ENCODE data around the gene TRIM39. TPM values are rescaled to one million over a fixed set of nuclear protein-coding genes. Genes with fewer than 3 reads are reported as not detected.
A peak's percentile ranks its signal among the peaks of the same experiment; 100 is the strongest.

The TRIM39 gene
- total and polyA plus RNA-seq, 9 of the 15 experiments (the other 6 are each of a cell fraction or from before 2014, with no cell fraction given): 5.6 to 17.7 (median 12.8) TPM

- peak; percentile 25; the same call in 1 of the 2 replicates for TF ChIP-seq ZNF609 (CRISPR knock-in tag; IDR thresholded peaks at IDR 0.05; ENCODE audit: borderline replicate concordance)
- TF ChIP-seq NBN (IDR thresholded peaks at IDR 0.05; ENCODE audit: low read depth): 0 out of 2 replicates have a peak, but pooled peaks have one; percentile 31
- no peak for TF ChIP-seq THRA (IDR thresholded peaks at IDR 0.05)
- TF ChIP-seq TARDBP (IDR thresholded peaks at IDR 0.05): no peak
- peak; percentile 69; the same call in 1 of the 2 replicates for TF ChIP-seq ZC3H4 (CRISPR knock-in tag; IDR thresholded peaks at IDR 0.05; ENCODE audit: borderline replicate concordance)
- no peak for TF ChIP-seq POLR3A (IDR thresholded peaks at IDR 0.05; ENCODE audit: borderline replicate concordance, extremely low read depth, insufficient read depth, insufficient read length)
- peak; percentile 32; the same call in 1 of the 2 replicates for TF ChIP-seq ZNF165 (CRISPR knock-in tag; IDR thresholded peaks at IDR 0.05; ENCODE audit: borderline replicate concordance)
- no peak for TF ChIP-seq CLOCK (CRISPR knock-in tag; IDR thresholded peaks at IDR 0.05; ENCODE audit: borderline replicate concordance)
- no peak for TF ChIP-seq EZH2 (IDR thresholded peaks at IDR 0.05; ENCODE audit: borderline replicate concordance, low read depth, low read length)
- no peak for TF ChIP-seq SMARCA4 (IDR thresholded peaks at IDR 0.05)
- TF ChIP-seq C11orf30 (IDR thresholded peaks at IDR 0.05; ENCODE audit: low read depth): no peak
- no peak for TF ChIP-seq PBX2 (CRISPR knock-in tag; IDR thresholded peaks at IDR 0.05; ENCODE audit: low read depth)
- no peak for TF ChIP-seq PBX2 (tag; conservative IDR thresholded peaks at IDR 0.05; ENCODE audit: low read depth)
- TF ChIP-seq PML (IDR thresholded peaks at IDR 0.05; ENCODE audit: low read length): no peak
- peak; percentile 1; the same call in 1 of the 2 replicates for TF ChIP-seq SPI1 (IDR thresholded peaks at IDR 0.05; ENCODE audit: borderline replicate concordance, low read depth, low read length)
Observed at GRCh38 chr6:30327232-30327746, 562 bp downstream of the TRIM39 start (continued).
